Gastrocnemius medialis (tissue), 4 donors: ENCODE measurements around the gene SAMD1. TPM values are rescaled to one million over a fixed set of nuclear protein-coding genes. Genes with fewer than 3 reads are reported as not detected.
A peak's percentile ranks its signal among the peaks of the same experiment; 100 is the strongest.

Experiments used
- ATAC-seq, 2 donors: fragments of 150-250 bp; one replicate each; pipeline ENCODE4 v1.9.1; 2016
- DNase-seq, 2 donors: peaks; one replicate each; pipeline ENCODE4 v3.0.0-alpha.2; 2019
- H3K27ac ChIP-seq, 4 donors: fragments of 200-600 bp; sonication (generic); 1 replicate in 1 of 4; 2 replicates in 3 of 4; pipeline ENCODE4 v1.5.1; 2016 to 2018; ENCODE audit warnings: mild to moderate bottlenecking in 2 of 4, moderate library complexity in 1 of 4
- H3K27me3 ChIP-seq, 3 donors: fragments of 200-600 bp; sonication (generic) in 2 of 3; 1 replicate in 1 of 3; 2 replicates in 2 of 3; pipeline versions ENCODE4 v1.5.1 to v1.6.0; 2016 to 2019; ENCODE audit warnings: mild to moderate bottlenecking in 1 of 3, moderate library complexity in 1 of 3
- H3K36me3 ChIP-seq, 2 donors: fragments of 200-600 bp; sonication (generic) in 1 of 2; one replicate each; pipeline ENCODE4 v1.5.1; 2017 to 2018
- H3K4me1 ChIP-seq, 2 donors: fragments of 200-600 bp; sonication (generic) in 1 of 2; one replicate each; pipeline ENCODE4 v1.5.1; 2016 to 2017; ENCODE audit warnings: mild to moderate bottlenecking in 2 of 2
- H3K4me3 ChIP-seq, 4 donors: fragments of 200-600 bp; sonication (generic) in 3 of 4; 1 replicate in 1 of 4; 2 replicates in 3 of 4; pipeline ENCODE4 v1.5.1; 2016 to 2019; ENCODE audit warnings: mild to moderate bottlenecking in 2 of 4
- H3K9me3 ChIP-seq, 3 donors: fragments of 200-600 bp; sonication (generic) in 2 of 3; 1 replicate in 1 of 3; 2 replicates in 2 of 3; pipeline ENCODE4 v1.5.1; 2016 to 2019
- POLR2A ChIP-seq, 2 donors: fragments of 450-650 bp; IDR thresholded peaks; one replicate each; pipeline ENCODE4 v1.6.1; 2017; ENCODE audit warnings: antibody characterized with exemption in 2 of 2, mild to moderate bottlenecking in 2 of 2, moderate library complexity in 2 of 2
- in situ Hi-C, 4 donors: fragments of 200-750 bp; cut with MboI; loops; one replicate each; pipeline versions ENCODE4 v1.15.0 to v1.8.0; 2017; ENCODE audit warnings: low sequenced_read_pairs in 4 of 4
- intact Hi-C: fragments of 100-400 bp; cut with DNase I; formaldehyde crosslinking; loops from one replicate; pipeline ENCODE4 v1.15.1; 2023; ENCODE audit warnings: low total_unique reads
- total RNA-seq, 4 donors: library from RNA; depleted of rRNA; stranded (reverse); fragments of >200 nt; gene quantifications; one replicate each; pipeline versions ENCODE4 v1.1.0 to v1.2.3, GENCODE V29; 2016
- TF ChIP-seq, protein P1 (sequence below), 5 experiments: fragments of 450-650 bp in 3 of 5; fragments of 200-600 bp in 2 of 5; sonication (generic) in 2 of 5; IDR thresholded peaks in 4 of 5; conservative IDR thresholded peaks in 1 of 5; 1 replicate in 4 of 5; 2 replicates in 1 of 5; pipeline ENCODE4 v1.5.1; 2016 to 2019; ENCODE audit warnings: antibody characterized with exemption in 5 of 5, mild to moderate bottlenecking in 3 of 5, moderate library complexity in 3 of 5

Gene SAMD1
- total RNA-seq, 4 donors from 2014 or later: 15.1 to 71.8 (median 40.2) TPM

DNA sequence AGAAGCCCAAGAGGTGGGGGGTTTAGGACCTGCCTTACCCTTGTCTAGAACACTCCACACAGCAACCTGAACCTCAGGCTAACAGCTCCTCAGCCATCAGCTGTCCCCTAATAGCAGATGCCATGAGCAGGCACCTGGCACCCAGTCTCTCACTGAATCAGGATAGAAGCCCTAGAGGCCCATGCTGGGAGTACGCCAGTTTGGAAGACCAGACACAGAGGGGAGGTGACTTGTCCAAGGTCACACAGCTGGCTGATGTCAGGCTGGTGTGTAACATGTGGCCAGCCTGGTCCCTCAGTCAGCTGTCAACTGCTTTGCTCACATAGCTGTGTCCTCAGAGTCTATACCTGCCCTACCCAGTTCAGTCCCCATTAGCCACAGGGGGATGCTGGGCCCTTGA is 12.8 kb upstream of the SAMD1 start:
- Histone ChIP-seq H3K9me3 (no peaks in the 10 kb centered on the region), H3K27me3 (no peaks in the 10 kb centered on the region), H3K36me3 (peaks cover 0 to 70% of the 10 kb centered on the region in 2 donors), H3K27ac (peak overlapping the region in 1 of 4 donors; percentile 21), H3K4me1 (peaks cover 17 to 20% of the 10 kb centered on the region in 2 donors), H3K4me3 (no peak overlapping the region)
- DNase-seq: no peak
- intact Hi-C loops: no loop called here
- TF ChIP-seq, protein P1, sequence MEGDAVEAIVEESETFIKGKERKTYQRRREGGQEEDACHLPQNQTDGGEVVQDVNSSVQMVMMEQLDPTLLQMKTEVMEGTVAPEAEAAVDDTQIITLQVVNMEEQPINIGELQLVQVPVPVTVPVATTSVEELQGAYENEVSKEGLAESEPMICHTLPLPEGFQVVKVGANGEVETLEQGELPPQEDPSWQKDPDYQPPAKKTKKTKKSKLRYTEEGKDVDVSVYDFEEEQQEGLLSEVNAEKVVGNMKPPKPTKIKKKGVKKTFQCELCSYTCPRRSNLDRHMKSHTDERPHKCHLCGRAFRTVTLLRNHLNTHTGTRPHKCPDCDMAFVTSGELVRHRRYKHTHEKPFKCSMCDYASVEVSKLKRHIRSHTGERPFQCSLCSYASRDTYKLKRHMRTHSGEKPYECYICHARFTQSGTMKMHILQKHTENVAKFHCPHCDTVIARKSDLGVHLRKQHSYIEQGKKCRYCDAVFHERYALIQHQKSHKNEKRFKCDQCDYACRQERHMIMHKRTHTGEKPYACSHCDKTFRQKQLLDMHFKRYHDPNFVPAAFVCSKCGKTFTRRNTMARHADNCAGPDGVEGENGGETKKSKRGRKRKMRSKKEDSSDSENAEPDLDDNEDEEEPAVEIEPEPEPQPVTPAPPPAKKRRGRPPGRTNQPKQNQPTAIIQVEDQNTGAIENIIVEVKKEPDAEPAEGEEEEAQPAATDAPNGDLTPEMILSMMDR (IDR thresholded peaks at IDR 0.05 in 4 of 5, conservative IDR thresholded peaks at IDR 0.05 in 1 of 5): no peak
- no peak for TF ChIP-seq POLR2A (IDR thresholded peaks at IDR 0.05)
- in situ Hi-C loops: no loop called here
- ATAC-seq: no peak

DNA sequence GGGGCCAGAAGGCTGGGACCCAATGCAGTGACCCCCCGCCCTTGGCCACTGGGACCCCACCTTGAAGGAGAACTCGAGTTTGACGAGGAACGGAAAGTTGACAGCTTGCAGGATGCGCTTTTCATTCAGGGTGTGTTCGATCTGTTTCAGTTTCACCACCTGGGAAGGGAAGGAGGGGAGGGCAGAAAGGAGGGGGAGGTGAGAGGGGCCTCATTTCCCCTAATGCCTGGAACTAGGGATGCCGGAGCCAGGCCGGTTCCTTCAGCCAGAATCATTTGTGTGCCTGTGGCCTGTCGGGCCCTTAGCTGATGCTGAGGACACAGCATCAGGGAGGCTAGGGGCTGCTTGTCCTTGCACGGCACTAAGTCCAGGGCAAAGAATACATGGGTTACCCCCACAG is 12.2 kb upstream of the SAMD1 start:
- in situ Hi-C loops (no loop called here), intact Hi-C loops (no loop called here)
- Histone ChIP-seq H3K36me3 (peaks cover 0 to 76% of the 10 kb centered on the region in 2 donors), H3K27me3 (no peaks in the 10 kb centered on the region), H3K9me3 (no peaks in the 10 kb centered on the region), H3K4me1 (peaks cover 11 to 14% of the 10 kb centered on the region in 2 donors), H3K27ac (peak overlapping the region; percentile 16 to 40 (median 22)), H3K4me3 (no peak overlapping the region)
- ATAC-seq: no peak
- no peak for DNase-seq
- TF ChIP-seq, protein P1 (IDR thresholded peaks at IDR 0.05 in 4 of 5, conservative IDR thresholded peaks at IDR 0.05 in 1 of 5): no peak
- TF ChIP-seq POLR2A (IDR thresholded peaks at IDR 0.05): no peak

DNA sequence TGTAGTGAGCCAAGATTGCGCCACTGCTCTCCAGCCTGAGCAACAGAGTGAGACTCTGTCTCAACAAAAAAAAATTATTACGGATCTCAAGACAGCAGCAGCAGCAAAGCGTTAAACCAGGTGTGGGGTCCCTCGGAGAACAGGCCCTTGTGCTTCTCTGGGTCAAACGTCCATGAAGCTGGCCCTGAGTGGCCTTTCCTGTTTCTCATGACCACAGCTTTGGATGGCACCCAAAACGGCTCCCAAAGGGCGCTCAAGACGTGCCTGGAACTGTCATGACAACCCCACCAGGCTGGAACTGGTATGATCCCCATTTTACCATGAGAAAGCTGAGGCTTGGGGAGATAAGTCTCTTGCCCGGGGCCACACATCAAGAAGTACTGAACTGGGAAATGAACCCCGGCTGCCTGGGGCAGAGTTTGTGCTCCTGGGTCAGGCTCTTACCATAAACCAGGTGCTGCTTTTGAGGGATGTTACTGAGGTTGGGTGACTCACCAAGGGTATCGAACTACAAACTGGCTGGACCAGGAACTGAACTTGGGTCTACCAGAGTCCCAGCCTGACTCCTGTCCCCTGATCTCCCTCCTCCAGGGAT is 11.6 kb upstream of the SAMD1 start:
- no peaks in the 10 kb centered on the region for H3K27me3 ChIP-seq
- no peaks in the 10 kb centered on the region for H3K9me3 ChIP-seq
- no peak for TF ChIP-seq POLR2A (IDR thresholded peaks at IDR 0.05)
- TF ChIP-seq, protein P1 (IDR thresholded peaks at IDR 0.05 in 4 of 5, conservative IDR thresholded peaks at IDR 0.05 in 1 of 5): no peak
- no peak overlapping the region for H3K4me3 ChIP-seq
- DNase-seq (no peak), ATAC-seq (no peak)
- H3K36me3 ChIP-seq: peaks cover 0 to 81% of the 10 kb centered on the region in 2 donors
- H3K4me1 ChIP-seq: peaks cover 6 to 8% of the 10 kb centered on the region in 2 donors
- H3K27ac ChIP-seq: peak overlapping the region; percentile 16 to 40 (median 22)
- intact Hi-C loops (no loop called here), in situ Hi-C loops (no loop called here)

DNA sequence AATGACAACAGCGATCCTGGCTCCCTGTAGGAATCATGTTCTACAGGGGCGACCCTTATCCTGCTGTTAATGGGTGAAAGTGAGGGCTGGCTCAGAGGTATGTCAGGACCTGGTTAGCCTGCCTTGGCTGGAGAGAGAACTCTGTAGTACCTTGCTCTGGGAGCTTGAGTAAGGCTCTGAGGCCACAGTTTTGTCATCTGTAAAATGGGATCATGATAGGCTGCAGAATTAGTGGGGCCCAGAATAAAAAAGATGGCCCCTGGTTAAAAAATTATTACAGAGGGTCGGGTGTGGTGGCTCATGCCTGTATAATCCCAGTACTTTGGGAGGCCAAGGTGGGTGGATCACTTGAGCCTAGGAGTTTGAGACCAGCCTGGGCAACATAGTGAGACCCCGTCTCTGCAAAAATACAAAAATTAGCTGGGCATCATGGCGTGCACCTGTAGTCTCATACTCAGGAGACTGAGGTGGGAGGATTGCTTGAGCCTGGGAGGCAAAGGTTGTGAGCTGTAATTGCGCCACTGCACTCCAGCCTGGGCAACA is 10.5 kb upstream of the SAMD1 start:
- Histone ChIP-seq H3K27ac (no peak overlapping the region), H3K27me3 (no peaks in the 10 kb centered on the region), H3K36me3 (peaks cover 0 to 80% of the 10 kb centered on the region in 2 donors), H3K9me3 (no peaks in the 10 kb centered on the region), H3K4me3 (no peak overlapping the region), H3K4me1 (peaks cover 0 to 7% of the 10 kb centered on the region in 2 donors)
- intact Hi-C loops: no loop called here
- DNase-seq: no peak
- in situ Hi-C loops: no loop called here
- no peak for ATAC-seq
- TF ChIP-seq POLR2A (IDR thresholded peaks at IDR 0.05): no peak
- TF ChIP-seq, protein P1 (IDR thresholded peaks at IDR 0.05 in 4 of 5, conservative IDR thresholded peaks at IDR 0.05 in 1 of 5): no peak
